KMS-11 (cell line): Measurements from ENCODE around the gene LAMA2.

Experiments used
- H2AFZ ChIP-seq: fragments of 200-600 bp; sonication (generic); 2 replicates; pipeline ENCODE4 v1.6.1; 2016; ENCODE audit warnings: antibody characterized with exemption, mixed run types, low read depth
- H3K27ac ChIP-seq: fragments of 200-600 bp; sonication (generic); 2 replicates; pipeline ENCODE4 v1.6.1; 2016; ENCODE audit warnings: mild to moderate bottlenecking, mixed run types
- H3K27me3 ChIP-seq: fragments of 200-600 bp; sonication (generic); 2 replicates; pipeline ENCODE4 v1.6.1; 2017; ENCODE audit warnings: mild to moderate bottlenecking, low read depth, mixed run types, moderate library complexity; ENCODE audit not compliant: insufficient read depth
- H3K36me3 ChIP-seq: fragments of 200-600 bp; sonication (generic); 2 replicates; pipeline ENCODE4 v1.6.1; 2017; ENCODE audit warnings: mild to moderate bottlenecking, mixed run types; ENCODE audit not compliant: insufficient read depth
- H3K4me1 ChIP-seq: fragments of 200-600 bp; sonication (generic); 2 replicates; pipeline ENCODE4 v1.6.1; 2016; ENCODE audit warnings: mild to moderate bottlenecking, low read depth, mixed run types; ENCODE audit not compliant: poor library complexity, severe bottlenecking
- H3K4me2 ChIP-seq: fragments of 200-600 bp; sonication (generic); 2 replicates; pipeline ENCODE4 v1.7.0; 2016; ENCODE audit warnings: mild to moderate bottlenecking, mixed run types
- H3K4me3 ChIP-seq: fragments of 200-600 bp; sonication (generic); IDR thresholded peaks from 2 replicates; pipeline ENCODE4 v1.6.1; 2017; ENCODE audit warnings: low read depth, low read length, mixed read lengths; ENCODE audit not compliant: insufficient read depth
- H3K79me2 ChIP-seq: fragments of 200-600 bp; sonication (generic); 2 replicates; pipeline ENCODE4 v1.6.1; 2016; ENCODE audit warnings: low read depth, mixed run types; ENCODE audit not compliant: insufficient read depth
- H3K9ac ChIP-seq: fragments of 200-600 bp; sonication (generic); 2 replicates; pipeline ENCODE4 v1.6.1; 2016; ENCODE audit warnings: mild to moderate bottlenecking, mixed run types
- H4K20me1 ChIP-seq: fragments of 200-600 bp; sonication (generic); 2 replicates; pipeline ENCODE4 v1.6.1; 2016; ENCODE audit warnings: mild to moderate bottlenecking, mixed run types; ENCODE audit not compliant: insufficient read depth
- CTCF ChIP-seq: fragments of 200-600 bp; sonication (generic); conservative IDR thresholded peaks from 2 replicates; pipeline ENCODE4 v1.6.1; 2017; ENCODE audit warnings: low read depth, mild to moderate bottlenecking, antibody characterized with exemption, low read length, moderate library complexity, mixed read lengths

LAMA2 gene

GRCh38 chr6:129192458-129192989 lies 309.6 kb downstream of the LAMA2 start:
- TF ChIP-seq CTCF, result no peak
- Histone ChIP-seq H3K9ac (no peak overlapping the region), H4K20me1 (no peaks in the 10 kb centered on the region), H3K79me2 (no peaks in the 10 kb centered on the region), H3K36me3 (no peaks in the 10 kb centered on the region), H3K27me3 (no peaks in the 10 kb centered on the region), H2AFZ (no peak overlapping the region), H3K27ac (no peak overlapping the region), H3K4me3 (no peak overlapping the region), H3K4me2 (no peak overlapping the region), H3K4me1 (no peaks in the 10 kb centered on the region)

- no peak for TF ChIP-seq CTCF
These were observed 311.5 kb downstream of the LAMA2 start for GRCh38 chr6:129194306-129194941.

GRCh38 chr6:129195161-129195560 lies 312.2 kb downstream of the LAMA2 start:
- Histone ChIP-seq H4K20me1 (no peaks in the 10 kb centered on the region), H2AFZ (no peak overlapping the region), H3K36me3 (no peaks in the 10 kb centered on the region), H3K4me2 (no peak overlapping the region), H3K27ac (no peak overlapping the region), H3K9ac (no peak overlapping the region), H3K4me1 (no peaks in the 10 kb centered on the region), H3K79me2 (no peaks in the 10 kb centered on the region), H3K4me3 (no peak overlapping the region), H3K27me3 (no peaks in the 10 kb centered on the region)
- no peak for TF ChIP-seq CTCF

More at GRCh38 chr6:129194306-129194941, 311.5 kb downstream of the LAMA2 start:
- no peak overlapping the region for H2AFZ ChIP-seq
- no peak overlapping the region for H3K4me3 ChIP-seq
- H3K36me3 ChIP-seq, result no peaks in the 10 kb centered on the region
- no peaks in the 10 kb centered on the region for H3K79me2 ChIP-seq
- no peak overlapping the region for H3K27ac ChIP-seq
- no peak overlapping the region for H3K9ac ChIP-seq
- no peaks in the 10 kb centered on the region for H4K20me1 ChIP-seq
- H3K4me1 ChIP-seq, result no peaks in the 10 kb centered on the region
- no peaks in the 10 kb centered on the region for H3K27me3 ChIP-seq
- H3K4me2 ChIP-seq, result no peak overlapping the region

- no peak overlapping the region for H3K9ac ChIP-seq
- H3K27ac ChIP-seq, result no peak overlapping the region
- no peaks in the 10 kb centered on the region for H3K27me3 ChIP-seq
- no peaks in the 10 kb centered on the region for H4K20me1 ChIP-seq
- no peaks in the 10 kb centered on the region for H3K36me3 ChIP-seq
- H3K79me2 ChIP-seq, result no peaks in the 10 kb centered on the region
- no peak overlapping the region for H3K4me2 ChIP-seq
- no peak overlapping the region for H2AFZ ChIP-seq
- no peak for TF ChIP-seq CTCF
- H3K4me3 ChIP-seq, result no peak overlapping the region
- no peaks in the 10 kb centered on the region for H3K4me1 ChIP-seq
These were observed 312.7 kb downstream of the LAMA2 start for GRCh38 chr6:129195643-129196042.
